ENCODE measurements around the gene TTN. TPM values are rescaled to one million over a fixed set of nuclear protein-coding genes. Genes with fewer than 3 reads are reported as not detected.

Gene TTN
- total RNA-seq, 4 donors from 2014 or later: 1.8 to 10.0 (median 7.2) TPM

DNA sequence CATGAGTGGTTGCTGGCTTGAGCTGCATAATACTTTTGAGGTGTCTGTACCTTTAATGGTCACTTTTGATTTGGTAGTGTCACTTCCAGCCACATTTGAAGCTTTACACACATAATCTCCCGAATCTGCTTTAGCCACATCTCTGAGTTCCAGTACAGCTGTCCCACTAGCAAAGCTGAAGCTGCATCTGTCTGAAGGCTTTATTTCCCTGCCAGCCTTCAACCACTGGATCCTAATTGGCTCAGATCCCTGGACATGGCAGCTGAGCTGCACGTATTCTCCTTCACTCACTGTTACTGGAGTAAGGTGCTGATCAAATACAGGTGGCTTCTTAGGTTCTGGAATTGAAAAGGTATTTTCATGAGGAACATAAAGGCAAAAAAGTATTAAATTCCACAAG, 99.7 kb downstream of the TTN start:
- Histone ChIP-seq H3K9me3 (no peaks in the 10 kb centered on the region), H3K36me3 (no peaks in the 10 kb centered on the region), H3K4me3 (no peak overlapping the region), H3K4me1 (no peaks in the 10 kb centered on the region), H3K27me3 (no peaks in the 10 kb centered on the region), H3K27ac (no peak overlapping the region)
- DNase-seq: no peak
- no peak for TF ChIP-seq POLR2A (IDR thresholded peaks at IDR 0.05)
- TF ChIP-seq, protein P1, sequence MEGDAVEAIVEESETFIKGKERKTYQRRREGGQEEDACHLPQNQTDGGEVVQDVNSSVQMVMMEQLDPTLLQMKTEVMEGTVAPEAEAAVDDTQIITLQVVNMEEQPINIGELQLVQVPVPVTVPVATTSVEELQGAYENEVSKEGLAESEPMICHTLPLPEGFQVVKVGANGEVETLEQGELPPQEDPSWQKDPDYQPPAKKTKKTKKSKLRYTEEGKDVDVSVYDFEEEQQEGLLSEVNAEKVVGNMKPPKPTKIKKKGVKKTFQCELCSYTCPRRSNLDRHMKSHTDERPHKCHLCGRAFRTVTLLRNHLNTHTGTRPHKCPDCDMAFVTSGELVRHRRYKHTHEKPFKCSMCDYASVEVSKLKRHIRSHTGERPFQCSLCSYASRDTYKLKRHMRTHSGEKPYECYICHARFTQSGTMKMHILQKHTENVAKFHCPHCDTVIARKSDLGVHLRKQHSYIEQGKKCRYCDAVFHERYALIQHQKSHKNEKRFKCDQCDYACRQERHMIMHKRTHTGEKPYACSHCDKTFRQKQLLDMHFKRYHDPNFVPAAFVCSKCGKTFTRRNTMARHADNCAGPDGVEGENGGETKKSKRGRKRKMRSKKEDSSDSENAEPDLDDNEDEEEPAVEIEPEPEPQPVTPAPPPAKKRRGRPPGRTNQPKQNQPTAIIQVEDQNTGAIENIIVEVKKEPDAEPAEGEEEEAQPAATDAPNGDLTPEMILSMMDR (IDR thresholded peaks at IDR 0.05): no peak
- intact Hi-C loops (cut with DNase I; ENCODE audit: low total_unique reads): no loop called here

DNA sequence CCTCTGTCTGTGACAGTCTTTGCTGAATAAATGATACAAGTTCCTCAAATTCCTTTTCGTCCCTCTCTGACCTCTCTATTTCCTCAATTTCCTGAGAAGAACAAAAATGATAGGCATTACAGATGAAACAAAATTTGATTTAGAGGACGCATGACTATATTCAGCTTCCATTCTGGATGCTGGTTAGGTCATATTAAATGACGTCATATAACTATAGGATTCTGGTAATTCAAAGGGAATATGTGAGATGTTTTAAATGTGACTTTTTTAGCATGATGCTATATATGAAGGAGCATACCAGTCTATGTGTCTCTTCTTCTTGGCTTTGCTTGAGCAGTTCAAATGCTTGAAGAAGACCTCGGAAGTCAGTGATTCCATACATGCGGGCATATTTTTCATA, 102.3 kb downstream of the TTN start:
- H3K27me3 ChIP-seq: no peaks in the 10 kb centered on the region
- DNase-seq: no peak
- intact Hi-C loops (cut with DNase I; ENCODE audit: low total_unique reads): no loop called here
- H3K4me1 ChIP-seq: no peaks in the 10 kb centered on the region
- H3K4me3 ChIP-seq: no peak overlapping the region
- no peak for TF ChIP-seq POLR2A (IDR thresholded peaks at IDR 0.05)
- TF ChIP-seq, protein P1 (IDR thresholded peaks at IDR 0.05): no peak
- no peaks in the 10 kb centered on the region for H3K36me3 ChIP-seq
- H3K27ac ChIP-seq: no peak overlapping the region
- H3K9me3 ChIP-seq: no peaks in the 10 kb centered on the region

DNA sequence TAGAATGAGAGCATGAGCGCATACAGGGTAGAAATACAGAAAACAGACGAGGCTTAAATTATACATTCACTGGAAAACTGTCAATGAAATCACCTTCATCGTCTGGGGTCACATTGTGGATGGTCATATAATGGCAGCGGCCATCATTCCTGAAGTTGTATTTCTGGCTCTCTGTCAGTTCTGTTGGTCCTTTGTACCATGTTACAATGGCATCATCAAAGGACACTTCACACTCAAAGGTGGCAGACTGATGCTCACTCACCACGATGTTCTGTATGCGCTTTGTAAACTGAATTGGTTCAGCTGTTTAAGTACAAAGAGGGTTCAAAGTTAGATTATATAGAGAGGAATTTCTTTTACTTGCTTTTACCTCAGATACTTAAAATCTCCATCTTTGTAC, 104.9 kb downstream of the TTN start:
- Histone ChIP-seq H3K27me3 (no peaks in the 10 kb centered on the region), H3K36me3 (no peaks in the 10 kb centered on the region), H3K27ac (no peak overlapping the region), H3K9me3 (no peaks in the 10 kb centered on the region), H3K4me1 (no peaks in the 10 kb centered on the region), H3K4me3 (no peak overlapping the region)
- TF ChIP-seq, protein P1 (IDR thresholded peaks at IDR 0.05): no peak
- no peak for TF ChIP-seq POLR2A (IDR thresholded peaks at IDR 0.05)
- no peak for DNase-seq
- intact Hi-C loops (cut with DNase I; ENCODE audit: low total_unique reads): no loop called here

DNA sequence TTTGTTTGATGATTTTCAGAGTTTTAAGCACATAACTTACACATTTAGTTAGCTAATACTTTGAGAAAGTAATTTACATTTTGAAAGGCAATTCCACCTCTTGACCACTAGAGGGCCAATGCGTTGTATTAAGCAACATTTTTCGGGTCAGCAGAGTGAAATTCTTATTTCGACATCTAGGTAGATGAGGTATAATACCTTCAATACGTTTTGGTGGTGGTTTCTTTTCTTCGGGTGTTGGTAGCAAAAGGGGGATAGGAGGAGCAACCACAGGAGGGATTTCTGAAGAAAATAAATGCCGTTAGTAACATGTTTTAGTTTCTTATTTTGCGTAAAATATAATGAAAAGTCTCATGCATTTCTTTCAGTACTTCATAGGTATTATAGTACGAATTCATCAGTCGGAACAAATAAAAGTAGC, 106.3 kb downstream of the TTN start:
- no peak overlapping the region for H3K4me3 ChIP-seq
- intact Hi-C loops (cut with DNase I; ENCODE audit: low total_unique reads): no loop called here
- H3K4me1 ChIP-seq: no peaks in the 10 kb centered on the region
- no peaks in the 10 kb centered on the region for H3K9me3 ChIP-seq
- H3K36me3 ChIP-seq: no peaks in the 10 kb centered on the region
- no peak for TF ChIP-seq POLR2A (IDR thresholded peaks at IDR 0.05)
- TF ChIP-seq, protein P1 (IDR thresholded peaks at IDR 0.05): peak in 2 of 4 experiments; percentile 44 to 49
- no peak for DNase-seq
- H3K27ac ChIP-seq: no peak overlapping the region
- no peaks in the 10 kb centered on the region for H3K27me3 ChIP-seq

DNA sequence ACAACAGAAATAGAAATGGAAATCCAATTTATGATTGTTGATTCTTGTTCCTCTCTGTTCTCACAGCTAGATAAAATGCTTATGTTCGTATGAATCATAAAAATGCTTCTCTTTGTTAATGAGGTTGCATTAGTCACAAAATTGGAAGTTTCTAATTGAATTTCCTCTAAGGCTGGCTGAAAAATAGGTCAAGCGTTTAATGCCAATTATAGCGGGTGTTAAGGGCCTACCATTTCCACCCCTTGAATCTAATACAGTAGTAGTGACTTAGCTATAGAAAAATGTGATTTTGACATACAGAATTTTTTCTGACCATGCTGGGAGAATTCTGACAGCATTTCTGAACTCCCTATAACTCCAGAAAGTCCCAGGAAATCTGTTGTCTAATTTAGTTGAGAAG, 107.1 kb downstream of the TTN start:
- H3K4me3 ChIP-seq: no peak overlapping the region
- no peaks in the 10 kb centered on the region for H3K9me3 ChIP-seq
- no peaks in the 10 kb centered on the region for H3K36me3 ChIP-seq
- DNase-seq: no peak
- H3K27me3 ChIP-seq: no peaks in the 10 kb centered on the region
- no peaks in the 10 kb centered on the region for H3K4me1 ChIP-seq
- intact Hi-C loops (cut with DNase I; ENCODE audit: low total_unique reads): no loop called here
- H3K27ac ChIP-seq: no peak overlapping the region
- no peak for TF ChIP-seq POLR2A (IDR thresholded peaks at IDR 0.05)
- TF ChIP-seq, protein P1 (IDR thresholded peaks at IDR 0.05): no peak

Measured in uterus (tissue), 4 donors.